Neural progenitor cell (in vitro differentiated cells): ENCODE measurements around the gene MICAL2.

Experiments
- EZH2phosphoT487 ChIP-seq: fragments of 200-600 bp; sonication (generic); IDR thresholded peaks from 2 replicates; pipeline ENCODE4 v1.6.1; 2017; ENCODE audit warnings: antibody characterized with exemption
- TF ChIP-seq, protein P1 (sequence below): fragments of 200-600 bp; sonication (generic); IDR thresholded peaks from 2 replicates; pipeline ENCODE4 v1.5.1; 2017; ENCODE audit warnings: antibody characterized with exemption, mild to moderate bottlenecking

DNA sequence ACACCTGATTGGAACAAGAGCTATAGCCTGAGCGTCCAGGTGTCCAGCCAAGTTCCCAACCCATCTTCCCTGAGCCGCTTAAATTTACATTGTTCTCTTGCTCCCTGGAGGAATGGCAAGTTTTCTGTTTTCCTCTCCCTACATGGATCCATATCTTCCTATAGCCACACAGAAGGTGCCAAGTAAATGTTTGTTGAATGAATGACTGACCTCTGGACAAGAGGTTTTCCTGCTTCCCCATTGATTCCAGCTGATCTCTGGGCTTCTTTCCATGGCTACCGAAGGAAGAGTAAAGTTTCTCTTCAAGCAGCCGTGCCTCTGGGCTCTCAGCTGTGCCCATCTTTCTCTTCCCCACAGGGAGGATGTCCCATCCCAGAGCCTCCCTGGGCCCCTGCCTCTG lies 107.5 kb downstream of the MICAL2 start:
- TF ChIP-seq, protein P1, sequence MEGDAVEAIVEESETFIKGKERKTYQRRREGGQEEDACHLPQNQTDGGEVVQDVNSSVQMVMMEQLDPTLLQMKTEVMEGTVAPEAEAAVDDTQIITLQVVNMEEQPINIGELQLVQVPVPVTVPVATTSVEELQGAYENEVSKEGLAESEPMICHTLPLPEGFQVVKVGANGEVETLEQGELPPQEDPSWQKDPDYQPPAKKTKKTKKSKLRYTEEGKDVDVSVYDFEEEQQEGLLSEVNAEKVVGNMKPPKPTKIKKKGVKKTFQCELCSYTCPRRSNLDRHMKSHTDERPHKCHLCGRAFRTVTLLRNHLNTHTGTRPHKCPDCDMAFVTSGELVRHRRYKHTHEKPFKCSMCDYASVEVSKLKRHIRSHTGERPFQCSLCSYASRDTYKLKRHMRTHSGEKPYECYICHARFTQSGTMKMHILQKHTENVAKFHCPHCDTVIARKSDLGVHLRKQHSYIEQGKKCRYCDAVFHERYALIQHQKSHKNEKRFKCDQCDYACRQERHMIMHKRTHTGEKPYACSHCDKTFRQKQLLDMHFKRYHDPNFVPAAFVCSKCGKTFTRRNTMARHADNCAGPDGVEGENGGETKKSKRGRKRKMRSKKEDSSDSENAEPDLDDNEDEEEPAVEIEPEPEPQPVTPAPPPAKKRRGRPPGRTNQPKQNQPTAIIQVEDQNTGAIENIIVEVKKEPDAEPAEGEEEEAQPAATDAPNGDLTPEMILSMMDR, result no peak
- TF ChIP-seq EZH2phosphoT487, result no peak
